HEK293T (cell line): Measurements from ENCODE around the gene SLC12A5.

Experiments
- BHLHE40 ChIP-seq: fragments of 450-650 bp; IDR thresholded peaks from 2 replicates; pipeline ENCODE4 v1.6.1; 2016; ENCODE audit warnings: mild to moderate bottlenecking, moderate library complexity, borderline replicate concordance
- FOXA1 ChIP-seq: fragments of 450-650 bp; IDR thresholded peaks from 2 replicates; pipeline ENCODE4 v1.6.1; 2016; ENCODE audit warnings: mild to moderate bottlenecking
- FOXK2 ChIP-seq: fragments of 450-650 bp; IDR thresholded peaks from 2 replicates; pipeline ENCODE4 v1.6.1; 2016; ENCODE audit warnings: mild to moderate bottlenecking
- FOXM1 ChIP-seq: fragments of 450-650 bp; IDR thresholded peaks from 2 replicates; pipeline ENCODE4 v1.6.1; 2017; ENCODE audit warnings: mild to moderate bottlenecking, borderline replicate concordance
- HDGF ChIP-seq: fragments of 450-650 bp; IDR thresholded peaks from 2 replicates; pipeline ENCODE4 v1.6.1; 2017; ENCODE audit warnings: antibody characterized with exemption, borderline replicate concordance
- L3MBTL2 ChIP-seq: fragments of 450-650 bp; conservative IDR thresholded peaks from 2 replicates; pipeline ENCODE4 v1.6.1; 2016; ENCODE audit warnings: mild to moderate bottlenecking
- LEF1 ChIP-seq: fragments of 450-650 bp; IDR thresholded peaks from 2 replicates; pipeline ENCODE4 v1.6.1; 2017; ENCODE audit warnings: mild to moderate bottlenecking, borderline replicate concordance
- NFRKB ChIP-seq: fragments of 450-650 bp; IDR thresholded peaks from 2 replicates; pipeline ENCODE4 v1.6.1; 2016; ENCODE audit warnings: mild to moderate bottlenecking, moderate library complexity
- SP1 ChIP-seq: fragments of 450-650 bp; IDR thresholded peaks from 2 replicates; pipeline ENCODE4 v1.6.1; 2017
- TARDBP ChIP-seq: fragments of 450-650 bp; IDR thresholded peaks from 2 replicates; pipeline ENCODE4 v1.6.1; 2016
- ZNF384 ChIP-seq: fragments of 450-650 bp; IDR thresholded peaks from 2 replicates; pipeline ENCODE4 v1.6.1; 2016

GRCh38 chr20:46053416-46053815 is 24.4 kb downstream of the SLC12A5 start:
- TF ChIP-seq ZNF384 (no peak), SP1 (no peak), FOXM1 (no peak), L3MBTL2 (no peak), LEF1 (no peak), HDGF (no peak), FOXA1 (no peak), NFRKB (no peak), FOXK2 (no peak), TARDBP (no peak), BHLHE40 (no peak)
